ENCODE measurements around the gene BICD1. TPM values are rescaled to one million over a fixed set of nuclear protein-coding genes. Genes with fewer than 3 reads are reported as not detected.
A peak's percentile ranks its signal among the peaks of the same experiment; 100 is the strongest.

Gene BICD1
- total and polyA plus RNA-seq, 2 donors (not counting 3 experiments of a cell fraction or from before 2014, with no cell fraction given): 12.2 to 51.0 TPM

DNA sequence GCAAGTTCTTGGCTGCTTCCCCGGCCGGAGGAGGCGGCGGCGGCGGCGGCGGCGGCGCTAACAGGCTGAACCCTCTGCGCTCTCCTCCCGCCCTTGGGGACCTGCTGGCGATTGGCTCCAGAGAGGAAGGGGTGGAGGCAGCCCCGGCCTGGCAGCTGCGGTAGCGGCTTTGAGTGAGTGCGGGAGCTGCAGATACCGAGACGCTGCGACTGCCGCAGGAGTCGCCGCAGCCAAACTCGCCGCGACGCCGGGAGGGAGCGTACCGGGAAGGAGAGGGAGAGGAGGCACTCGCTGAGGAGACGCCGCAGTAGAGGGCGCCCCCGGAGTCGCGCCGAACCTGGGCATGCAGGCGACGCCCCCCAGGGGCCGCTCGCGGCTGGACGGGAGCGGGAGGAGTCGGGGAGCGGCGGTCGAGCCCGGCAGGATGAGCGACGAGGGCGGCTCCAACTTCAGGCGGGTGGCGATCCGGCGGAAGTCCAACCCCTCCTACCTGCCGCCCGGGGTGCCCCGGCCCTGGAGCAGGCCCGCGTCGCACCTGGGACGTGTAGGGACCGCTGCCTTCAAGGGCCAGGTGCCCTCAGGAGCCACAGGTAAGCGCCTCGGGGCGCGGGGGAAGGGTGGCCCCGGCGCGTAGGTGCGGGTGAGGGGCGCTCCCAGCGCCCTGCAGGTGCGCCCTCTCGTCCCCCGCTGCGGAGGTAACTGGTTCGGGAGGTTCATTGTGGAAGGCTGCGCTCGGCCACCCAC lies 292.9 kb downstream of the BICD1 start, which contains the start of gene FGD4:
TSS of gene FGD4 (plus strand) at position 189 of the 744 bp plus-strand sequence.
- dilution Hi-C loops (cut with MboI; ENCODE audit: extremely low pct_ligation_motif_present, low sequenced_read_pairs): no loop called here
- ChIA-PET CTCF (interaction anchor here (0.6 to 3.7 kb wide), 17 partner anchors 16 to 272 kb away, joined by 3 to 29 read pairs (median 4); no protein-coding TSS in a partner anchor), POLR2A (interaction anchor here (1.0 kb wide), 1 partner anchor 37 kb away, joined by 5 read pairs; no protein-coding TSS in a partner anchor)
- no peaks in the 10 kb centered on the region for H3K9me1 ChIP-seq (replicated peaks; ENCODE audit: control insufficient read depth, extremely low read depth, insufficient read depth, low read length)
- no TSS peak for BruUV-seq (replicated peaks)
- H2AFZ ChIP-seq (ENCODE audit: low read depth, low read length): peak within 1 kb of the TSS; percentile 76
- FAIRE-seq (peak; percentile 4), DNase-seq (ENCODE audit: low read depth, low spot score) (peak; percentile 92)
- peak within 1 kb of the TSS; percentile 82 for H3K4me2 ChIP-seq (ENCODE audit: insufficient read depth, low read length)
- H3K9ac ChIP-seq (replicated peaks; ENCODE audit: extremely low read depth, insufficient read depth, low read length): peak within 1 kb of the TSS; percentile 59
- H3K4me3 ChIP-seq (replicated peaks in 1 of 3; ENCODE audit: insufficient read depth in 1 of 3, low read depth in 1 of 3, low read length in 3 of 3): peak within 1 kb of the TSS; percentile 26 to 83 (median 76)
- no peaks in the 10 kb centered on the region for H3K9me3 ChIP-seq (replicated peaks; ENCODE audit: control insufficient read depth, insufficient read depth, low read length)
- H3K36me3 ChIP-seq (ENCODE audit: control insufficient read depth in 2 of 2, extremely low read depth in 1 of 2, insufficient read depth in 2 of 2, low read length in 2 of 2): no peaks in the 10 kb centered on the region
- H3K27ac ChIP-seq (ENCODE audit: insufficient read depth, low read depth, low read length): peak within 1 kb of the TSS; percentile 19
- H4K20me1 ChIP-seq (replicated peaks; ENCODE audit: control insufficient read depth, extremely low read depth, insufficient read depth, low read length): no peaks in the 10 kb centered on the region
- peaks cover 17% of the 10 kb centered on the region for H3K79me2 ChIP-seq (ENCODE audit: control insufficient read depth, insufficient read depth, low read length)
- H3K27me3 ChIP-seq (ENCODE audit: control insufficient read depth in 2 of 2, insufficient read depth in 2 of 2, low read length in 2 of 2): no peaks in the 10 kb centered on the region
- intact Hi-C loops (cut with micrococcal nuclease): loop anchor here (1.0 kb wide), 3 partner anchors 38 to 273 kb away; no protein-coding TSS in a partner anchor
- peak; percentile 44 for TF ChIP-seq POLR2AphosphoS5 (IDR thresholded peaks at IDR 0.05; ENCODE audit: insufficient read depth, low read depth, low read length)
- TF ChIP-seq EZH2 (IDR thresholded peaks at IDR 0.05; ENCODE audit: borderline replicate concordance, low read depth, low read length, severe bottlenecking): no peak
- TF ChIP-seq, protein P1, sequence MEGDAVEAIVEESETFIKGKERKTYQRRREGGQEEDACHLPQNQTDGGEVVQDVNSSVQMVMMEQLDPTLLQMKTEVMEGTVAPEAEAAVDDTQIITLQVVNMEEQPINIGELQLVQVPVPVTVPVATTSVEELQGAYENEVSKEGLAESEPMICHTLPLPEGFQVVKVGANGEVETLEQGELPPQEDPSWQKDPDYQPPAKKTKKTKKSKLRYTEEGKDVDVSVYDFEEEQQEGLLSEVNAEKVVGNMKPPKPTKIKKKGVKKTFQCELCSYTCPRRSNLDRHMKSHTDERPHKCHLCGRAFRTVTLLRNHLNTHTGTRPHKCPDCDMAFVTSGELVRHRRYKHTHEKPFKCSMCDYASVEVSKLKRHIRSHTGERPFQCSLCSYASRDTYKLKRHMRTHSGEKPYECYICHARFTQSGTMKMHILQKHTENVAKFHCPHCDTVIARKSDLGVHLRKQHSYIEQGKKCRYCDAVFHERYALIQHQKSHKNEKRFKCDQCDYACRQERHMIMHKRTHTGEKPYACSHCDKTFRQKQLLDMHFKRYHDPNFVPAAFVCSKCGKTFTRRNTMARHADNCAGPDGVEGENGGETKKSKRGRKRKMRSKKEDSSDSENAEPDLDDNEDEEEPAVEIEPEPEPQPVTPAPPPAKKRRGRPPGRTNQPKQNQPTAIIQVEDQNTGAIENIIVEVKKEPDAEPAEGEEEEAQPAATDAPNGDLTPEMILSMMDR (IDR thresholded peaks at IDR 0.05; ENCODE audit: extremely low read depth in 1 of 2, insufficient read depth in 1 of 2, low read depth in 1 of 2, low read length in 2 of 2): peak; percentile 60 to 89
- peak; percentile 62 for TF ChIP-seq POLR2A (IDR thresholded peaks at IDR 0.05; ENCODE audit: low read depth, low read length)
- TF ChIP-seq FOS (IDR thresholded peaks at IDR 0.05; ENCODE audit: borderline replicate concordance, insufficient read depth, low read length): peak; percentile 17
- TF ChIP-seq JUN (IDR thresholded peaks at IDR 0.05; ENCODE audit: borderline replicate concordance, insufficient read depth, insufficient read length, low read depth): no peak
- H3K4me1 ChIP-seq (ENCODE audit: control insufficient read depth, extremely low read depth, insufficient read depth, low read length): peaks cover 6% of the 10 kb centered on the region
